GM18517 (cell line): ENCODE results near the gene KLF11.

ENCODE experiments used
- ATAC-seq: cut with Tn5 transposase; IDR thresholded peaks from one replicate; pipeline ENCODE4 v1.9.1; 2021; ENCODE audit warnings: mild to moderate bottlenecking, moderate library complexity; ENCODE audit not compliant: unreplicated experiment

The KLF11 gene

GRCh38 chr2:10039658-10040410 is 3.5 kb upstream of the KLF11 start:
- ATAC-seq = no peak

GRCh38 chr2:10041711-10042110 is 1.6 kb upstream of the KLF11 start:
- ATAC-seq = no peak

GRCh38 chr2:10042301-10043161 is 819 bp upstream of the KLF11 start:
- no peak for ATAC-seq

DNA sequence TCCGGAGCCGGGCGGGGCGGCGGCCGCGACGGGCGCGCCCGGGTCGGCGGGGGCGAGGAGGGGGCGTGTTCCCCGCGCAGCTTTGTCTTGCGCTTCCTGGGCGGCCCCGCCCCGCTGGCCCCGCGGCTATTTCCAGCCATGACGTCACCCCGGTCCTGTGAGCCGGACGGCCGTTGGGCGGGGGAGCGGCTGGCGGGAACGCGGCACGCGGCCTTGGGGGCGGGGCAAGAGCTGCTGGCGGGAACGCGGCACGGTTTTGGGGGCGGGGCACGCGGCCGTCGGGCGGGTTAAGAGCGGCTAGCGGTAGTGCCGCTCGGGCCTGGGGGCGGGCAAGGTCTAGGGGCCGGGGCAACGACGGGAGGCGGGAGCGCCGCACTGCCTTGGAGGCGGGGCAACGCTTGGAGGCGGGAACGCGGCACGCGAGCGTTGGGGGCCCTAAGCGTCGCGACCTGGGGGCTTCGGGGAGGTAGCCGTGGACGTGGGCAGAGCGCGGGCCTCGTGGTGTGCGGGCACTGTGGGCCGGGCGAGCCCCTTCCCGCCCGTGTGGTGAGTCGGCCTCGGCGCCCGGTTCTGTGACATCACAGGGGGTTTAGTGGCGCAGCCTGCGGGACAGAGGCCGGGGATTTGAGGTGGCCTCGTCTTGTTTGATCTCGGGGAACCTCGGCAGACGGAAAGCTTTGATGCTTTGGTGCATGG is 704 bp downstream of the KLF11 start:
- peak; percentile 43 for ATAC-seq

GRCh38 chr2:10045561-10046355 is 2.4 kb downstream of the KLF11 start:
- no peak for ATAC-seq

DNA sequence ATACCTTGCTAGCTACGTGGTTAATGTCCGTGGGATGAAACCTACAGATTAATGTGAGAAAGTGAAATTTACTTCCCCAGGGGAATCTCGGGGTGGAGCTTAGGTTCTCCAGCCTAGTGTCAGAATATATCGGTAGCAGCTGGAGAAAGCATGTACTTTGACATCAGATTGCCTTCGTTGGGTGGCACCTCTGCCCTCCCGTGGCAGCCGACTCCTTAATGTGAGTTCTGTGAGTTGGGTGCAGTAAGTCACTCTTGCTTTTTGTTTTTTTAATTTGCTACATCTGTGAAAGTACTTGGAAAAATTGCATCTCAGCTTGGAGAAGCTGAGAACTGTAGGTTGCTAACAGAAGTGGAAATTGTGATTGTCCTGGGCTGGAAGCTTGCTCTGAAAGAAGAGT is 3.6 kb downstream of the KLF11 start:
- ATAC-seq = no peak

GRCh38 chr2:10047616-10048500 is 4.5 kb downstream of the KLF11 start:
- no peak for ATAC-seq

DNA sequence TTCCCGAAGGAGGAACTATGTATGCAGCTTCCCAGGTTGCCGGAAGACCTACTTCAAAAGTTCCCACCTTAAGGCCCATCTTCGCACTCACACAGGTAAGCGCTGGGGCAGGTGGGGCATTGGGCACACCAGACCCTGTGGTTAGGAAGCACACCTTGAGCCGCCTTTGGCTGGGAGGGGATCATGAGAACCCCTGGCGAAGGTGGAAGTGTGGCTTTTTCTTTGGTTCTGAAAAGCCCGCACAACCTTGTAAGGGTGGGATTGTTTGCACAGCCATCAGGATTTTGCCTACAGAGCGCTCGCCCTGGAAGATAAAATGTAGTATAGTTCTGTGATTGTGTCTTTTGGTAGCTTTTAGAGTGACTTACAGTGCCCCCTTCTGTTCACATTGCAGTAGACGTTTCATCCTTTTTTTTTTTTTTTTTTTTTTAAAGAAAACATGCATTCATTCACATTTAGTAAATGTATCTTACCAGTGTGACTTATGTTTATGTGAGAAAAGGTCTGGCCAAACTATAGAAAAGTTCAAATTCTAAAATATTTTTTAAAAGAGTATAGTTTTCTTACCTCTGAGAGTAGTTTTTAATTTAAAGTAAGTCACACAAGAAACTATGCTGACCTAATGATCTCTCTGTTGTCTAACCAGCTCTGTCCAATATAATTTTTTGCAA is 5.3 kb downstream of the KLF11 start:
- ATAC-seq = no peak

DNA sequence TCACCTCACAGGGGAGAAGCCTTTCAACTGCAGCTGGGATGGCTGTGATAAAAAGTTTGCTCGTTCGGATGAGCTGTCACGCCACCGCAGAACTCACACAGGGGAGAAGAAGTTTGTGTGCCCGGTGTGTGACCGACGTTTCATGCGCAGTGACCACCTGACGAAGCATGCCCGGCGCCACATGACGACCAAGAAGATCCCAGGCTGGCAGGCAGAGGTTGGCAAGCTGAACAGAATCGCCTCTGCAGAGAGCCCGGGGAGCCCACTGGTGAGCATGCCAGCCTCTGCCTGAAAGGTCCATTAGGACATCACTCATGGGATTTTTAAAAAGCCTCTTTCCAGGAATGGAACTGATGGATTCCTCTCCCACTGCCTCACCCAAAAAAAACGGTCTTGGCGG is 8.9 kb downstream of the KLF11 start:
- no peak for ATAC-seq

- no peak for ATAC-seq
Observed at GRCh38 chr2:10053351-10053750, 10.0 kb downstream of the KLF11 start.

DNA sequence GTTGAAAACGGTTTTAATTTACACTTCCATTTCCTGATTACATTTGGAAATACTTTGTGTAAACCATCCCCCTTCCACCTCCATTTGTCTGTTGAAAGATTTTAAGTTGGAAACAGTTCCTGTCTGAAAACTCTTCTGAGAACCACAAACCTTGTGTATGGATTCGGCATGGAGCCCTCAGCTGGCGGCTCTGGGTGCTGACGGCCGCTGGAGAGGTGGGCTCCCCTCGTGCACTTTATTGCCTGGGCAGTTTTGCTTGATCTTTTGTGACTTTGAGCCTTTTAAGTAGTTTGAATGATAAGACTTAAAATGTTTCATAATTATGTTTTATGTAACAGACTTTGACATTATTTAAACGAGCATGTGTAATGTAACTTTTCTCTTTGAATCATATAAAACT is 11.1 kb downstream of the KLF11 start:
- no peak for ATAC-seq

DNA sequence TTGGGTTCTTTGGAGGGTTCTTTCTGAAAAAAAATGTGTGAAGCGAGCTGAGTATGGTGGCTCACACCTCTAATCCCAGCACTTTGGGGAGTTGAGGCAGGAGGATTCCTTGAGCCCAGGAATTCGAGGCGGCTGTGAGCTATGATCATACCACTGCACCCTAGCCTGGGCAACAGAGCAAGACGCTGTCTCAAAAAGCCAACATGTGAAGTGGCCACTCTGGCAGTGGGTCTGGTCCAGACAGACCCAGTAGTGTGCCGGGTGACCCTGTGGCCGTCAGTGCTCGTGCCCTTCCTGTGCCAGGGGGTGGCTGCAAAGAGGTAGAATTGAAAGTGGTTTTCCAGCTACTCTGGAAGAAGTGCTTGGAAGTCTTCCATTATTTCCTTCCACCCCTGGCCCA is 11.6 kb downstream of the KLF11 start:
- no peak for ATAC-seq

DNA sequence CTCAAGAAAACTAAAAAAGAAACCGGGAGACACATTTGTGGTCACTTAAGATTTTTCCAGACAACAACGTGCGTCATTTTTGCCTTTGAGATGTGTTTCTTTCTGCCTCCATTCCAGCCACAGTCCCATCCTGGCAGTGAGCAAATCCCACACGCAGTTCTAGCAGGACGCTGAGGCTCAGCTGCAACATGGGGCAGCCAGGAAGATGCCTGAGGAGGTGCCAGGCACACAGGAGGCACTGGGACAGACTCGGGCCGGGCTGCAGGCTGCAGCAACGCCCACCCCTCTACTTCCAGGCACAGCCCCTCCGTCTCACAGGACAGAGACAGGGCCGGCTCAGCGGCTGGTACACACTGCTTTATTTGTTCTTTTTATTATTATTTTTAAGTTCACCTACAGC is 13.1 kb downstream of the KLF11 start:
- ATAC-seq = no peak

GRCh38 chr2:10057231-10058107 is 14.1 kb downstream of the KLF11 start:
- no peak for ATAC-seq

DNA sequence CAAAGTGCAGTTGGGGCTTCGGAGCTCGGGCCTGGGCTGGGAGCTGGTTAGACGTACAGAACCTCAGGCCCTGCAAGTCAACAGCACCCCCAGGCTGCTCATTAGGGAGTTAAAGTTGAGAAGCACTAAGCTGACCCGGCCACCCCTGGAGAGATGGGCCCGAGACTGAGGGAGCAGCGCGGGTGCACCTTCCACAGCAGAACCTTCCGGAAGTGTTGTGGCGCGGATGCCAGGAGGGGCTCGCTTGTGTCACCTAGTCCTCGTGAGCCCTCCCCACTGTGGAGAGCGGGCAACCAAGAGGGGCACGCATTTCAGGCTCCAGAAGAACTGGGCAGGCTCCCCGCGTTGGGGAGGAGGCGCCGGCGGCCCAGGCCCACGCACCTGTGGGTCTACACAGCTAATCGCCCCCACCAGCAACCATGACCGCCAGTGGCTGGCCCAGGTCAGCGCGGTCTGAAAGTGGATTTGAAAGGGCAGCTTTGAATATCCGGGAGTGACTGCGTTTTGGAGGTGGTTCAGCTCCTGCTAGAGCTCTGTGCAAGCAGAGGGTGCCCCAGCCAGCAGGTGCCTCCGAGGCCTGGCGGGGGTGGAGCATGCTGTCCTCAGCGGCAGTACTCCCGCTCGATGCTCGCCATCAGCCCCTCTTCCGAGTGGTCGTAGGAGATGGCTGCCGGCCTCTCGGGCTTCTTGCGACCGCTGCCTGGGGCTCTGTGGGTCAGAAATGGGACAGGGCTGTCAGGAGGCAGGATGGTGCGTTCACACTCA is 15.1 kb downstream of the KLF11 start:
- ATAC-seq = no peak

- no peak for ATAC-seq
Observed at GRCh38 chr2:10059016-10059351, 15.6 kb downstream of the KLF11 start.

DNA sequence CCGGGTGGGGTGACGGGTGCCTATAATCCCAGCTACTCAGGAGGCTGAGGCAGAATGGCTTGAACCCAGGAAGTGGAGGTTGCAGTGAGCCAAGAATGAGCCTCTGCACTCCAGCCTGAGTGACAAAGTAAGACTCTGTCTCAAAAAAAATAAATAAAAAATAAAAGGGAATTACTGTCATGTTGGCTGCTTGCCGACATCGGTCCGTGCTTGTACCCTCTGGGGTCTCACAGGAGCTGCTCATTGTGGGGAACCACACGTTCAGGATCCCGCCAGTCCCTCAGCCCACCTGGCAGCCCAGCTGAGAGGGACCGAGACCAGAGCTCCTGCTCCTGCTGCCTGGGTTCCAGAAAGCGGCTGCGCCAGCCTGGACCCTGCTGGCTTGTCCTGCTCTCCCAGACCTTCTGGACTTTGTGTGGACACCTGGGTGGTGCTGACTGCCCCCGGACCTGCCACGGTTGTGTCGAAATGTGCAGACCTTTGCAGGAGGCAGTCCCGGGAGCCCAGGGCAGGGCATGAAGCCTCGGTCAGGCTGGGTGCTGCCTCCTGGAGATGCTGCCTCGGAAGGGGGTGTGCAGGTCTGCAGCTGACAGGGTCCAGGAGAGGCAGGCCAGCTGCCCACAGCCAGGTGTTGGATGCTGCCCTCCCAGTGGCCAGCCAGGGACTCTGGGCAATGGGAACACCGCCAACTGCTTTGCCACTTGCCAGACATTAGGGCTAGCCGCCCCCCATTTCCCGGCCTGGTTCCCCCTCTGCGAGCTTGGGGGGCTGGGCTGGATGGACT is 16.4 kb downstream of the KLF11 start:
- no peak for ATAC-seq
